KMS-11 (cell line): ENCODE measurements around the gene PFDN5.
A peak's percentile ranks its signal among the peaks of the same experiment; 100 is the strongest.
"Not testable (repeated sequence)": the region's sequence is repeated elsewhere in the genome, so short reads cannot be mapped to it uniquely, and the experiment has no call there.

Experiments
- H2AFZ ChIP-seq: fragments of 200-600 bp; sonication (generic); 2 replicates; pipeline ENCODE4 v1.6.1; 2016; ENCODE audit warnings: antibody characterized with exemption, mixed run types, low read depth
- H3K27ac ChIP-seq: fragments of 200-600 bp; sonication (generic); 2 replicates; pipeline ENCODE4 v1.6.1; 2016; ENCODE audit warnings: mild to moderate bottlenecking, mixed run types
- H3K27me3 ChIP-seq: fragments of 200-600 bp; sonication (generic); 2 replicates; pipeline ENCODE4 v1.6.1; 2017; ENCODE audit warnings: mild to moderate bottlenecking, low read depth, mixed run types, moderate library complexity; ENCODE audit not compliant: insufficient read depth
- H3K36me3 ChIP-seq: fragments of 200-600 bp; sonication (generic); 2 replicates; pipeline ENCODE4 v1.6.1; 2017; ENCODE audit warnings: mild to moderate bottlenecking, mixed run types; ENCODE audit not compliant: insufficient read depth
- H3K4me1 ChIP-seq: fragments of 200-600 bp; sonication (generic); 2 replicates; pipeline ENCODE4 v1.6.1; 2016; ENCODE audit warnings: mild to moderate bottlenecking, low read depth, mixed run types; ENCODE audit not compliant: poor library complexity, severe bottlenecking
- H3K4me2 ChIP-seq: fragments of 200-600 bp; sonication (generic); 2 replicates; pipeline ENCODE4 v1.7.0; 2016; ENCODE audit warnings: mild to moderate bottlenecking, mixed run types
- H3K4me3 ChIP-seq: fragments of 200-600 bp; sonication (generic); IDR thresholded peaks from 2 replicates; pipeline ENCODE4 v1.6.1; 2017; ENCODE audit warnings: low read depth, low read length, mixed read lengths; ENCODE audit not compliant: insufficient read depth
- H3K79me2 ChIP-seq: fragments of 200-600 bp; sonication (generic); 2 replicates; pipeline ENCODE4 v1.6.1; 2016; ENCODE audit warnings: low read depth, mixed run types; ENCODE audit not compliant: insufficient read depth
- H3K9ac ChIP-seq: fragments of 200-600 bp; sonication (generic); 2 replicates; pipeline ENCODE4 v1.6.1; 2016; ENCODE audit warnings: mild to moderate bottlenecking, mixed run types
- H4K20me1 ChIP-seq: fragments of 200-600 bp; sonication (generic); 2 replicates; pipeline ENCODE4 v1.6.1; 2016; ENCODE audit warnings: mild to moderate bottlenecking, mixed run types; ENCODE audit not compliant: insufficient read depth
- CTCF ChIP-seq: fragments of 200-600 bp; sonication (generic); conservative IDR thresholded peaks from 2 replicates; pipeline ENCODE4 v1.6.1; 2017; ENCODE audit warnings: low read depth, mild to moderate bottlenecking, antibody characterized with exemption, low read length, moderate library complexity, mixed read lengths

PFDN5 gene

GRCh38 chr12:53289891-53290290 lies 5.5 kb upstream of the PFDN5 start:
- no peak for TF ChIP-seq CTCF
- Histone ChIP-seq H3K27me3 (no peaks in the 10 kb centered on the region), H3K4me2 (no peak overlapping the region), H4K20me1 (no peaks in the 10 kb centered on the region), H3K4me3 (no peak overlapping the region), H3K4me1 (peaks cover 30% of the 10 kb centered on the region), H3K9ac (no peak overlapping the region), H2AFZ (no peak overlapping the region), H3K79me2 (no peaks in the 10 kb centered on the region), H3K27ac (no peak overlapping the region), H3K36me3 (no peaks in the 10 kb centered on the region; the same call in 1 of the 2 replicates)

GRCh38 chr12:53290661-53291060 lies 4.7 kb upstream of the PFDN5 start:
- Histone ChIP-seq H3K27me3 (no peaks in the 10 kb centered on the region), H3K4me2 (no peak overlapping the region), H3K9ac (no peak overlapping the region), H2AFZ (no peak overlapping the region), H4K20me1 (no peaks in the 10 kb centered on the region), H3K4me3 (no peak overlapping the region), H3K27ac (no peak overlapping the region), H3K79me2 (peaks cover 2% of the 10 kb centered on the region), H3K36me3 (no peaks in the 10 kb centered on the region; the same call in 1 of the 2 replicates), H3K4me1 (peaks cover 33% of the 10 kb centered on the region)
- no peak for TF ChIP-seq CTCF

GRCh38 chr12:53292426-53292825 lies 2.9 kb upstream of the PFDN5 start:
- Histone ChIP-seq H4K20me1 (no peaks in the 10 kb centered on the region), H3K4me2 (no peak overlapping the region; the same call in 1 of the 2 replicates), H3K4me3 (no peak overlapping the region), H3K27me3 (no peaks in the 10 kb centered on the region), H2AFZ (no peak overlapping the region), H3K36me3 (no peaks in the 10 kb centered on the region; the same call in 1 of the 2 replicates), H3K9ac (no peak overlapping the region), H3K79me2 (peaks cover 20% of the 10 kb centered on the region), H3K4me1 (peaks cover 43% of the 10 kb centered on the region), H3K27ac (no peak overlapping the region)
- TF ChIP-seq CTCF: no peak

GRCh38 chr12:53295891-53296219 lies 513 bp downstream of the PFDN5 start:
- no peaks in the 10 kb centered on the region for H3K27me3 ChIP-seq
- H3K79me2 ChIP-seq: peaks cover 36% of the 10 kb centered on the region
- peaks cover 12% of the 10 kb centered on the region; the same call in 1 of the 2 replicates for H3K36me3 ChIP-seq
- TF ChIP-seq CTCF: no peak
- H2AFZ ChIP-seq: peak overlapping the region; percentile 63
- H3K4me2 ChIP-seq: peak overlapping the region; percentile 98
- peak overlapping the region; percentile 61 for H3K9ac ChIP-seq
- peak overlapping the region; percentile 89 for H3K4me3 ChIP-seq
- peaks cover 64% of the 10 kb centered on the region for H3K4me1 ChIP-seq
- H4K20me1 ChIP-seq: no peaks in the 10 kb centered on the region
- peak overlapping the region; percentile 34 for H3K27ac ChIP-seq

- not testable (repeated sequence) for H2AFZ ChIP-seq, H3K9ac ChIP-seq, H3K27ac ChIP-seq, H3K27me3 ChIP-seq, H4K20me1 ChIP-seq, H3K4me3 ChIP-seq
- Histone ChIP-seq H3K36me3 (peaks cover 12% of the 10 kb centered on the region; the same call in 1 of the 2 replicates), H3K79me2 (peaks cover 49% of the 10 kb centered on the region), H3K4me1 (peaks cover 74% of the 10 kb centered on the region), H3K4me2 (peak overlapping the region; percentile 98)
Observed at GRCh38 chr12:53297106-53297505, 1.8 kb downstream of the PFDN5 start.
